H54 (cell line): ENCODE results near the gene SSR1.
A peak's percentile ranks its signal among the peaks of the same experiment; 100 is the strongest.

ENCODE experiments used
- DNase-seq: peaks from one replicate; pipeline ENCODE4 v3.0.0; 2011; ENCODE audit warnings: low spot score, mixed read lengths; ENCODE audit not compliant: insufficient read length
- FAIRE-seq: peaks from 3 replicates; lab custom pipeline; 2011; peaks lifted over from hg19 to GRCh38; lab: Jason Lieb, UNC
- POLR2A ChIP-seq: IDR thresholded peaks from 2 replicates; pipeline ENCODE4 v1.6.1; 2011; ENCODE audit warnings: low read depth, mild to moderate bottlenecking, low read length

SSR1 gene

GRCh38 chr6:7241709-7242645 is 71.0 kb downstream of the SSR1 start:
- FAIRE-seq (no peak), DNase-seq (no peak)
- no peak for TF ChIP-seq POLR2A

- FAIRE-seq (no peak), DNase-seq (no peak)
- no peak for TF ChIP-seq POLR2A
Observed at GRCh38 chr6:7241160-7241559, 71.8 kb downstream of the SSR1 start.

- FAIRE-seq: no peak
- TF ChIP-seq POLR2A: no peak
- DNase-seq: no peak
Observed at GRCh38 chr6:7240351-7240750, 72.6 kb downstream of the SSR1 start.

GRCh38 chr6:7239590-7239948 is 73.4 kb downstream of the SSR1 start:
- DNase-seq: no peak
- no peak for FAIRE-seq
- TF ChIP-seq POLR2A: no peak

GRCh38 chr6:7238900-7239589 is 74.0 kb downstream of the SSR1 start:
- TF ChIP-seq POLR2A: no peak
- no peak for FAIRE-seq
- DNase-seq: peak; percentile 81

- DNase-seq: no peak
- no peak for TF ChIP-seq POLR2A
- FAIRE-seq: no peak
Observed at GRCh38 chr6:7238526-7238899, 74.5 kb downstream of the SSR1 start.

GRCh38 chr6:7237653-7238188 is 75.3 kb downstream of the SSR1 start:
- TF ChIP-seq POLR2A: no peak
- DNase-seq (no peak), FAIRE-seq (no peak)

GRCh38 chr6:7236306-7237209 is 76.4 kb downstream of the SSR1 start:
- FAIRE-seq (no peak), DNase-seq (no peak)
- TF ChIP-seq POLR2A: no peak

GRCh38 chr6:7235712-7236305 is 77.2 kb downstream of the SSR1 start:
- FAIRE-seq: no peak
- TF ChIP-seq POLR2A: no peak
- no peak for DNase-seq

GRCh38 chr6:7234547-7234946 is 78.5 kb downstream of the SSR1 start:
- FAIRE-seq (no peak), DNase-seq (no peak)
- no peak for TF ChIP-seq POLR2A

- FAIRE-seq (no peak), DNase-seq (no peak)
- no peak for TF ChIP-seq POLR2A
Observed at GRCh38 chr6:7232351-7232750, 80.6 kb downstream of the SSR1 start.

GRCh38 chr6:7230956-7231713 is 81.9 kb downstream of the SSR1 start:
- FAIRE-seq (no peak), DNase-seq (no peak)
- TF ChIP-seq POLR2A: no peak
